ENCODE results near the gene GLI1.
"Not testable (repeated sequence)": the region's sequence is repeated elsewhere in the genome, so short reads cannot be mapped to it uniquely, and the experiment has no call there.

GLI1 gene

DNA sequence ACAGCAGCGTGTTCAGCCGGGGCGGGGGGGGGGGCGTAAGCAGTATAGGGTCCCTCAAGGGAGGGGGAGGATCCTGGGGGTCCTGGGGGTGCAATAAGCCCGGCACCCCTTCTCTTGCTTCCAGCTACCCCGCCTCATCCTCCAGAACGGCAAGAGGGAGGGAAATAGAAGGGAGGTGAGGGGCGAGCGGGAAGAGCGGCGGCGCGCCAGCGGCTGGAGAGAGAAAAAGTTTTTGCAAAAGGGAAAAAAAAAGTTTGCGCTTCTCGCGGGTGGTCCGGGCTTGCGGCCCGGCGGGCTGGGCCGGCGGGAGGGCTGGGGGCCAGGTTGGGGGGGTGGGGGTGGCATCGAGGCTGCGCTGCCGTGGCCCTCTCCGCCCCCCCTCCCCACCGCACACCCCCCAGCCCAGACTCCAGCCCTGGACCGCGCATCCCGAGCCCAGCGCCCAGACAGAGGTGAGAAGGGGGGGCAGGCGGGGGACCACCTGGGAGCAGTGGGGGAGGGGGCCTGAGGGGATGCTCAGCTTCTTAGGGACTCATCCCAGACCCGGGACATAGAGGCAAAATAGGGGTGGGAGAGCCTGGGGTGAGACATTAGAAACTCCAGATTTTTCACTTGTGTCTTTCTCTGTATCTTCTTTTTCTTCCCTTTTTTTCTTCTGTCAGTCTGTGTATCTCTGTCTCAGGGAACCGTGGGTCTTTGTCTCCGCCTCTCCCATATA lies at the start of gene GLI1:
GLI1 (plus strand) TSS at position 36 of the 718 bp plus-strand sequence. CDS start 3,907 bp downstream, outside the sequence.
- no peak for DNase-seq

DNA sequence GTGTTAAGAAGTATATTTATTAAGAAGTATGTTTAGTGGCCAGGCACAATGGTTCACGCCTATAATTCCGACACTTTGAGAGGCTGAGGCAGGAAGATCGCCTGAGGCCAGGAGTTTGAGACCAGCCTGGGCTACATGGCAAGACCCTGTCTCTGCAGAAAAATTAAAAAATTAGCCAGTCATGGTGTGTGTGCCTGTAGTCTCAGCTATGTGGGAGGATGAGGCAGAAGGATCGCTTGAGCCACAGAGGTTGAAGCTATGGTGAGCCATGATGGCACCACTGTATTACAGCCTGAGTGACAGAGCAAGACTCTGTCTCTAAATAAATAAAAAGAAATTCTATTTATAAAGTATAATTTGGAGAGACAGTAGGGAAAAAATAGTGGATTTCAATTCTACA lies 49.1 kb upstream of the GLI1 start:
- no peak for DNase-seq

DNA sequence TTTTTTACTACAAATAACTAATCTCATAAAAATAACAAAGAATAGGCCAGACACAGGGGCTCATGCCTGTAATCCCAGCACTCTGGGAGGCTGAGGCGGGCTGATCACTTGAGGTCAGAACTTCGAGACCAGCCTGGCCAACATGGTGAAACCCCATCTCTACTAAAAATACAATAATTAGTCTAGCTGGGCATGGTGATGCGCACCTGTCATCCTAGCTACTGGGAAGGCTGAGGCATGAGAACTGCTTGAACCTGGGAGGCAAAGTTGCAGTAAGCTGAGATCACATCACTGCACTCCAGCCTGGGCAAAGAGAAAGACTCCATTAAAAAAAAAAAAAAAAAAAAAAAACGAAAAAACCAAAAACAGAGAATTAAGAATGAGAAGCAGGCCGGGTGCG lies 45.4 kb upstream of the GLI1 start:
- not testable (repeated sequence) for DNase-seq

DNA sequence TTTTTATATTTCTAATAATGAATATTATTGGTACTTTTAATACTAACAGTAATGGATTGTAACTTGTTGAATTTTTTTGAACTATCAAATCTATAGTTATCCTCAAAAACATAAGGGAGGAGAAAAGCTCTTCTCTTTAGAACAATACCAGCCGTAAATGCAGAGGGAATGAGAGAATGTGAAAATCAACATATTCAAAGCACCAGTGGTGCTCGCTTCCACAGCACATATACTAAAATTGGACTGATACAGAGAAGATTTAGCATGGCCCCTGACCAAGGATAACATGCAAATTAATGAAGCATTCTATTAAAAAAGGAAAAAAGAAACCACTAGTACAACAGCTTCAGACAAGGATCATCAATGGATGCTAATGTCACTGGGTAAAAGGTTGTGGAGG lies 44.5 kb upstream of the GLI1 start:
- DNase-seq: no peak

DNA sequence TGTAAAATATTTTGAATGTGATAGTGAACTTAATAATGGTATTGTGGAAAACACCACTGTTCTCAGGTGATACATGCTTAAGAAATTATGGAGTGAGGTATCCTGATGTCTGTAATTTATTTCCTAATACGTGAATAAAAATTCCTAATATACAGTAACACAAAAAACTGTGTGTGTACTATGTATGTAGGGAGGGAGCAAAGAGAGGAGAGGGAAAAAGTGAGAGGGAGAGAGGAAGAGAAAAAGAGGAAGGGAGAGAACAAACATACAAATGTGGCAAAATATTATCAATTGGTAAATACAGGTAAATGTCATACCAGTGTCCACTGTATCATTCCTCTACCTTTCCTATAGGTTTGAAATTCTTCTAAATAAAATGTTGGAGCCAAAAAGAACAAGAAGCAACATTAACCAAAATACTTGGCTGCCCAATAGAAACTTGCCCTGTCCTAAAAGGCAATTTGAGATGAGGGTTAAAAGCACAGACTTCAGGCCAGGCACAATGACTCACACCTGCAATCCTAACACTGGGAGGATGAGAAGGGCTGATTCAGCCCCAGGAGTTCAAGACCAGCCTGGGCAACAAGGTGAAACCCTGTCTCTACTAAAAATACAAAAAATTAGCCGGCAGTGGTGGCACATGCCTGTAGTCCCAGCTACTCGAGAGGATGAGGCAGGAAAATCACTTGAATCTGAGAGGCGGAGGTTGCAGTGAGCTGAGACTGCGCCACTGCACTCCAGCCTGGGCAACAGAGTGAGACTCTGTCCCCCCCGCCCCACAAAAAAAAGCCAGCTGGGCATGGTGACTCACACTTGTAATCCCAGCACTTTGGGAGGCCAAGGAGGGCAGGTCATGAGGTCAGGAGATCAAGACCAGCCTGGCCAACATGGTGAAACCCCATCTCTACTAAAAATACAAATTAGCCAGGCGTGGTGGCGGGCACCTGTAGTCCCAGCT lies 43.3 kb upstream of the GLI1 start:
- no peak for DNase-seq

DNA sequence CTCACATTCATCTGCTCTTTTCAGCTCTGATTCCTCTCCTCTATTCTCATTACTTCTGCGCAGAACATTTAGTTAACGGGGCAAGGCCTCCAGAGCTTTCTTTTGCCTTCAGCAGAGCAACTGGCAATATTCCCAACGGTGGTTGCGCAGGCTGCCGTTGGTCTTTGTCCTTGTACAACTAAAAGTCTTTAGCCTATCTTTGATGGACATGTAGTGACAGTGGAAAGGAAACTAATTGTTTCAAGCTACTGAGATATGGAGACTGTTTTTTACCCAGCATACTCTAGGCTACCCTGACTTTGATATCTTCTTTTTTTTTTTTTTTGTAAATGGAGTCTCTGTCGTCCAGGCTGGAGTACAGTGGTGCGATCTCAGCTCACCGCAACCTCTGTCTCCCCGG lies 41.3 kb upstream of the GLI1 start:
- DNase-seq: no peak

DNA sequence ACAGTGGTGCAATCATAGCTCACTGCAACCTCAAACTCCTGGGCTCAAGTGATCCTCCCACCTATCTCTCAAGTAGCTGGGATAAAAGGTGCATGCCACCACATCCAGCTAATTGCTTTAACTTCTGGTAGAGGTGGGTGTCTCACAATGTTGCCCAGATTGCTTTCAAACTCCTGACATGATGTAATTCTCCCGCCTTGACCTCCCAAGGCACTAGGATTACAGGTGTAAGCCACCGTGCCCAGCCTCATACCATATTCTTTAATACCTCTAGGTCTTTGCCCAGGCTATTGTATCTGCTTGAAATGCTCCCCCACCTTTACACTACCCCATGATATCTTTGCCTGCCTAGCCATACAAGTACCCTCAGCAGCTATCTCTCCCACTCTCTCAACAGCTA lies 40.1 kb upstream of the GLI1 start:
- DNase-seq: no peak

DNA sequence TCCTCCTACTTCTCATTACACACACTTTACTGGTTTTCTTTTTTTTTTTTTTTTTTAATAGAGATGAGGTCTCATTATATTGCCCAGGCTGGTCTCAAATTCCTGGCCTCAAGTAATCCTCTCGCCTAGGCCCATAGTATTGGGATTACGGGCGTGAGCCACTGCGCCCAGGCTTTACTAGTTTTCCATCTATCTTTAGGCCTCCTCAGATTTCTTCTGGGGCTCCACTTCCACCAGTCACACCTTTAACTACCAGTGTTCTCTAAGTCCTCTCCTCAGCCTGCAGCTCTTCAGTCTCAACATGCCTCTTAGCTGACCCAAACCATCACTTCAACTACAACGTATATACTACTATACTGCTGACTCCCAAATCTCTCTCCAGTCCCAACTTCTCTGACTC lies 39.1 kb upstream of the GLI1 start:
- DNase-seq: no peak

DNA sequence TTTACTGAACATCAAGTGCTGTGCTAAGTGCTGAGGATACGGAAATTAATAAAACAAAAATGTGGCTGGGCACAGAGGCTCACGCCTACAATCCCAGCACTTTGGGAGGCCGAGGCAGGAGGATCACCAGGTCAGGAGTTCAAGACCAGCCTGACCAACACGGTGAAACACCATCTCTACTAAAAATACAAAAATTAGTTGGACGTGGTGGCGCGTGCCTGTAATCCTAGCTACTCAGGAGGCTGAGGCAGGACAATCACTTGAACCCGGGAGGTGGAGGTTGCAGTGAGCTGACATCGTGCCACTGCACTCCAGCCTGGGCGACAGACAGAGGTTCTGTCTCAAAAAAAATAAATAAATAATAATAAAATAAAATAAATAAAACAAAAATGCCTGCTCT lies 32.6 kb upstream of the GLI1 start:
- not testable (repeated sequence) for DNase-seq

DNA sequence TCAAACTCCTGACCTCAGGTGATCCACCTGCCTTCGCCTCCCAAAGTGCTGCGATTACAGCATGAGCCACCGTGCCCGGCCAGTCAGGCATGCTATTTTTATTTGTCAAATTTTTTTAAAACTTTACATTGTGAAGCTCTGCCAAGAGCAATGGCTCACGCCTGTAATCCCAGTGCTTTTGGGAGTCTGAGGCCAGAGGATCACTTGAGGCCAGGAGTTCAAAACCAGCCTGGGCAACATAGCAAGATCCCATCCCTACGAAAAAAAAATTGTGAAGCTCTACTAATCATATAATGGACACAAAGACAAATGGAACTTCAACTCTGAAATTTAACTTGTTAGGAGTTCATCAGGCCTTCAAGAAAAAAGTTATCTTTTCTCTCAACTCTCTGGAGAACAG lies 30.6 kb upstream of the GLI1 start:
- no peak for DNase-seq

DNA sequence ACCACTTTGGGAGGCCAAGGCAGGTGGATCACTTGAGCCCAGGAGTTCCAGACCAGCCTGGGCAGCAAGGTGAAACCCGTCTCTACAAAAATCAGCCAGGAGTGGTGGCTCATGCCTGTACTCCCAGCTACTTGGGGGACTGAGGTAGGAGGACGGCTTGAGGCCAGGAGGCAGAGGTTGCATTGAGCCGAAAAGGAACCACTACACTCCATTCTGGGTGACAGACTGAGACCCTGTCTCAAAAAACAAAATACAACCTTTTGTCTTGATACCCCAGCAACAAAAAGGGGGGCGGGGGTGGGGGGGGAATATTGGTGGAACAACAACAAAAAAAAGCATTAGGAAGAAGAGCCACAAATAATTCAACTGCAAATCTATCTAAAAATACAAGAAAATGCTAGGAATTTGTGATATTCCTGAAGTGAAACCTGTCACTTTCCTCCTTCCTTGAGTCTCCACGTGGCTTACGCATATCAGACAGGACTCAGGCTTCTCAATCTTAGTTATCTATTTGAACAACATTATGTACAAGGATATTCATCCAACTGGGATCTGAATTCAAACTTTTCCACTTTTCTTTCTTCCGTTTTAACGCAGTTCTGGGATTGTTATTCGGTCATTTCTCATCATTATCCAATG lies 30.0 kb upstream of the GLI1 start:
- no peak for DNase-seq

DNA sequence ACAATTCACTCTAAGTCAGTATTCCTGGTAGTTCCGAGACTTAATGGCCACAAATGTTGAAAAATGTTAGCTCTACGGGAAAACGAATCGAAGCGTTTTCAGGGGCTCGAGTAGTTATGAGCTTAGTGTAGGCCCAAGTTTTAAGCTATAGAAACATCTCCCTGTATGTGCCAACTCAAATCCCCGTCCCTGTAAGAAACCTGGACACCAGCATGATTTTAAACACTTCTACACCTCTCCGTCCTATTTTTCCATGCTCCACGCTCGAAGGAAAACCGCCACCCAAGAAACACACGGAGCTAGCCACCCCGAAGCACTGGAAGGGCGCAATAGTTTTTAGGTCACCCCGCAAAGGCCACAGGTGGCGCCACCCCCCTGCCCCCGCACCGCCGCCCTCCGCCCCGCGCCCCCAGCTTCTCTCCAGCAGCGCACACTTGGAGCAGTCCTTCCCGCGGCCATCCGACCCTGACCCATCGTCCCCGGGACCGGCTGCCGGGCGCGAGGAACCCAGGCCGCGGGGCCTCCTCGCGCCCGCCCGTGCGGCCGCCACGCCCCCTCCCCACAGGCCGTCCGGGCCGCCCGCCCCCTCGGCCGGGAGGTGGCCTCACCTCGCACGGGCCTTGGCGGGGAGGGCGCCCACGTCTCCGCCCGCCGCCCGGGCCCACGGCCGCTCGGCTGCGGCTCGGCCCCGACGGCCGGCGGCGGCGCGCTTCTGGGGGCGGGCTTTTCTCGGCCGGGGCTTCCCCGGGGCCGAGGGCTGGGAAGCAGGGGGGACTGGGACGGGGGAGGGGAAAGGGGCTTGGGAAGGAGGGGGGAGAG lies 29.3 kb upstream of the GLI1 start:
- peak; percentile 19 for DNase-seq

DNA sequence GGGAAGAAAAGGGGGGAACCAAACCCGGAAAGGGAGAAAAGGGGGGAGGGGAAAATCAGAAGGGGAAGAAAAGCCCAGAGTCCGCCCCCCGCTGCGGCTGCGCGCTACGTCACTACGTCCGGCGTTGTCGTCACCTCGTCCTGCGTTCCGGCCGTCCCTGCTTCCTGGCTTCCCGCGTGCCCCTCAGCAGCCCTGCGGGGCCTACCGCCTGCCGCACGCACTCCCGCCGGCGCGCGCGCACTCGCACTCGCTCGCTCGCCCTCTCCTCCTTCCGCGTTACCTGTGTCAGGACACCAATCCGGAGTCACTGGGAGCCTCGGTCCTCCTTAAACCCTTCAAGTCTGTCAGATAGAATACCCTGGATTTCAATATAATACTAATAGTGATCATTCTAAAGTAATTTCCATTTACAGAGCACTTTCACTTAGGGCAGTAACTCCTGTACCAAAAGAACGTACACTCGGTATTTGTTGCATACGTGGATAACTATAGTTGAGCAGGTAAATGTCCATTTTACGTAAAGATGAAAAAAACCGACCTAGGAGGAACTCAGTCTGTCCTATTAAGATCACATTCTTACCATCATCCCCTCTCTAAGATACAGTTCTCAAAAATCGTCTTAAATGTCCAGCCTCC lies 28.5 kb upstream of the GLI1 start, which contains the start of gene R3HDM2:
R3HDM2 (minus strand) TSS at position 113 of the 636 bp plus-strand sequence. CDS start 120,615 bp downstream, outside the sequence.
- peak; percentile 81 for DNase-seq

DNA sequence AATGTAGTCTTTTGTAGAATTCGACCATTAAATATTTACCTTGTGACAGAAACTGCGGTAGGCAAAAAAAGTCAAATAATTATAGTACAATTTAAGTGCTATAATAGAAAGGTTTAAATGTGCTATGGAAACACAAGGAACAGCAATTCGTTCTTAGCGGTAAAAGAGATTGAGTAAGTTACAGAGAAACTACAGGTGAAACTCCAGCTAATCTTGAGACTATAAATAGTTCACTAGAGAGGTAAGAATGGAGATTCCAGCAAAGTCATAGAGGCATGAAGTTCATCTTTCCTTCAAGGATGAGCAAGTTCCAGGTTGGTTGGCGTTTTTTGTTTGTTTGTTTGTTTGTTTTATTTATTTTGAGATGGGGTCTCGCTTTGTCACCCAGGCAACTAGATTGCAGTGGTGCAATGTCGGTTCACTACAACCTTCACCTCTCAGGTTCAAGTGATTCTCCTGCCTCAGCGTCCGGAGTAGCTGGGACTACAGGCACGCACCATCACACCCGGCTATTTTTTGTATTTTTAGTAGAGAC lies 27.9 kb upstream of the GLI1 start:
- no peak for DNase-seq

DNA sequence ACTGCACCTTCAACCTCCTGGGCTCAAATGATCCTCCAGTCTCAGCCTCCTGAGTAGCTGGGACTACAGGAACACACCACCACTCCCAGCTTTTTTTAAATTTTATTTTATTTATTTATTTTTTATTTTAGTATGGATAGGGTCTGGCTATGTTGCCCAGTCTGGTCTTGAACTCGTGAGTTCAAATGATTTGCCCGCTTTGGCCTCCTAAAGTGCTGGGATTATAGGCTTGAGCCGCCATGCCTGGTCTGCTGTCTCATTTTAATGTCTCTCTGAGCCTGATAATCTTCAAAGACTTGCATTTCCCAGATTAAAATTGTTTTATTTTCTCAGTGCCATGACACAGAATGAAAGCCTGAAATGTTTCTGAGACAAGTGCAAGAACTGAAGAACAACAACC lies 26.2 kb upstream of the GLI1 start:
- no peak for DNase-seq

DNA sequence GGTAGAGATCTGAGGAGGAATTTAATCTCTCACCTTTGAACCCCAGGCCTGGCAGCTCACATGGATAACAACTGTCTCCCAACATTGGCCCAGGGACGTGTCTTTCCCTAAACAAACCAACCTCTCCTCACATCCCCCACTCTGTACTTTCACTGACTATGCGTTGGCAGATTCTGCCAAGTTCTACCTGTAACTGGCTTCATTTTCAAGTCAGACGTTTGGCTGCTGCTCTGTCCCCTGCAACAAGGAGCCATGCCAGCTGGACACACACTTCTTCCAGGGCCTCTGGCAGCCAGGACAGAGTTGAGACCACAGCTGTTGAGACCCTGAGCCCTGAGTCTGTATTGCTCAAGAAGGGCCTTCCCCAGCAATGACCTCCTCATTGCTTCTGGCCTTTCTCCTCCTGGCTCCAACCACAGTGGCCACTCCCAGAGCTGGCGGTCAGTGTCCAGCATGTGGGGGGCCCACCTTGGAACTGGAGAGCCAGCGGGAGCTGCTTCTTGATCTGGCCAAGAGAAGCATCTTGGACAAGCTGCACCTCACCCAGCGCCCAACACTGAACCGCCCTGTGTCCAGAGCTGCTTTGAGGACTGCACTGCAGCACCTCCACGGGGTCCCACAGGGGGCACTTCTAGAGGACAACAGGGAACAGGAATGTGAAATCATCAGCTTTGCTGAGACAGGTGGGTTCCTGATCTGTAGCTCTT lies 24.9 kb upstream of the GLI1 start, which contains the start of gene INHBC:
INHBC (plus strand) TSS at position 268 of the 707 bp plus-strand sequence; CDS start at position 371, 103 bp downstream.
- no peak for DNase-seq

DNA sequence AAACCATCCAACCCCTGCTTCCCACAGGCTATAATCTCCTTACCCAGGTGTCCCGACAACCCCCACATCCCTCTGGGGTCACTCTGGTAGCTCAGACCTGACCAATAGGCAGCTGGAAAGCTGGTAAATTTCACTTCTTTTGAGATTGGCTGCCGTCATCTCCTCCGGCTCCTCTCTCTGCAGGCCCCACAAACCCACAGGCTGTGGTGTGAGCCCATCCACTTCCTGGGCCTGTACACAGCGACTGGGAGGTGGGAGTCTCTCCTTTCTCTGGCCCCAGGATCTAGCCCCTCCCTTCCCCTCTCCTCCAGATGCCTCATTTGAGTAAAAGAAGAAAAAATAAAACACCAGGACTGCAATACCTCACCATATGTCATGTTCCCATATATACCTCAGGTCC lies 24.3 kb upstream of the GLI1 start:
- DNase-seq: no peak

DNA sequence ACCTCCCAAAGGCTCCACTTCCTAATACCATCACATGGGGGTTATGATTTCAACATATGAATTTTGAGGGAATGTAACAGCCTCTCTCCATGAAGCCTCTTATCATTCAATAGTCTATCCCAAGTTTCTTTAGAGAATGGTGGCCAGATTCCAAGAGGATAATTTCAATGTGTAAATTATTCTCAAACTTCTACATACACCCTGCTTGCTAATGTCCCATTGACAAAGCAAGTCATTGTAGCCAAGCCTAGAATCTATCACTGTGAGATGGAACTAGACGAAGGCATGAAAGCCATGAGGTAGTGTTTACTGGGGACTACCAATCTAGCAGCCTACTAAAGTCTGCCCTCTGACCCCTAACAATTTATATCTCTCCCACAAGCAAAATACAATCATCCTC lies 21.2 kb upstream of the GLI1 start:
- no peak for DNase-seq

DNA sequence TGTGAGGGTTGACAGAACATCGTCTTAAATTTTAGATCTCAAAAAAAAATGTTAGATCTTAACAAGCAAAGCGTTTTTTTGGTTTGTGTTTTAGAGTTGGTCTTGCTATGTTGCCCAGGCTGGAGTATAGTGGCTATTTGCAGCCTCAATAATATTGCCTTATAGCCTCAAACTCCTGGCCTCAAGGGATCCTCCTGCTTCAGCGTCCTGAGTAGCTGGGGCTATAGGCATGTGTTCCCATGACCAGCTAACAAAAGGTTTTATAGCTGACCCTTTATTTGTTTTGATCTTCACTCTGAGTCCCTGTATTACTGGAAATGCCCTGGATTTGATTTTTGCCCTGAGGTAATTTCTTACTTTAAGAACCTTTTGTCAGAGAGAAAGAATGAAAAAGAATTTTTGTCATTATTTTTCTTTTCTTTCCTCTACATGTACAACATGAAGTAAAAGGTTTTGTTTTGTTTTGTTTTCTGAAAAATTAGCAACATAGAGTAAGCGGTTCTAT lies 19.8 kb upstream of the GLI1 start:
- DNase-seq: no peak

DNA sequence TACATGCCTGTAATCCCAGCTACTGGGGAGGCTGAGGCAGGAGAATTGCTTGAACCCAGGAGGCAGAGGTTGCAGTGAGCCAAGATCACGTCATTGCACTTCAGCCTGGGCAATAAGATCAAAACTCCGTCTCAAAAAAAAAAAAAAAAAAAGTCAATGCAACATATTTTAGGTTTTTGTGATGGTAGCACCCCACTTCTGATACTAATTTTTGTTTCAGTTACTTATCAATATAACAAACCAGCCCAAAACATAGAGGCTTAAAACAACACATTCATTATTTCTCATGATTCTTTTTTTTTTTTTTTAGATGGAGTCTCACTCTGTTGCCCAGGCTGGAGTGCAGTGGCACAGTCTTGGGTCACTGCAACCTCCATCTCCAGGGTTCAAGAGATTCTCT lies 18.2 kb upstream of the GLI1 start:
- DNase-seq: not testable (repeated sequence)
